Measurements from ENCODE around the gene FAM89B.

Gene FAM89B

GRCh38 chr11:65588199-65589054, 16.1 kb downstream of the FAM89B start:
- DNase-seq (ENCODE audit: low read depth in 2 of 2): peak in 1 of 2 donors; percentile 59

GRCh38 chr11:65589444-65590239, 17.3 kb downstream of the FAM89B start:
- DNase-seq (ENCODE audit: low read depth in 2 of 2): no peak

GRCh38 chr11:65590240-65590738, 18.0 kb downstream of the FAM89B start:
- no peak for DNase-seq (ENCODE audit: low read depth in 2 of 2)

GRCh38 chr11:65591939-65592857, 19.9 kb downstream of the FAM89B start:
- no peak for DNase-seq (ENCODE audit: low read depth in 2 of 2)

GRCh38 chr11:65592858-65593517, 20.6 kb downstream of the FAM89B start:
- no peak for DNase-seq (ENCODE audit: low read depth in 2 of 2)

GRCh38 chr11:65593518-65594414, 21.4 kb downstream of the FAM89B start:
- no peak for DNase-seq (ENCODE audit: low read depth in 2 of 2)

GRCh38 chr11:65595131-65595530, 22.8 kb downstream of the FAM89B start:
- no peak for DNase-seq (ENCODE audit: low read depth in 2 of 2)

GRCh38 chr11:65595543-65596281, 23.4 kb downstream of the FAM89B start, which contains the start of gene KCNK7:
TSS of gene KCNK7 (minus strand) at chr11:65595800. CDS start at chr11:65595772, 28 bp downstream.
- no peak for DNase-seq (ENCODE audit: low read depth in 2 of 2)

- DNase-seq (ENCODE audit: low read depth in 2 of 2): no peak
Observed at GRCh38 chr11:65596520-65596919, 24.2 kb downstream of the FAM89B start.

- DNase-seq (ENCODE audit: low read depth in 2 of 2): no peak
Observed at GRCh38 chr11:65598258-65598699, 25.9 kb downstream of the FAM89B start.

- DNase-seq (ENCODE audit: low read depth in 2 of 2): no peak
Observed at GRCh38 chr11:65599216-65599954, 27.0 kb downstream of the FAM89B start.

- DNase-seq (ENCODE audit: low read depth in 2 of 2): no peak
Observed at GRCh38 chr11:65599955-65600246, 27.6 kb downstream of the FAM89B start.

- DNase-seq (ENCODE audit: low read depth in 2 of 2): no peak
Observed at GRCh38 chr11:65604258-65604657, 31.9 kb downstream of the FAM89B start.

GRCh38 chr11:65606876-65607613, 34.7 kb downstream of the FAM89B start:
- no peak for DNase-seq (ENCODE audit: low read depth in 2 of 2)

GRCh38 chr11:65607614-65608426, 35.5 kb downstream of the FAM89B start:
- DNase-seq (ENCODE audit: low read depth in 2 of 2): no peak

GRCh38 chr11:65609229-65609628, 36.9 kb downstream of the FAM89B start:
- no peak for DNase-seq (ENCODE audit: low read depth in 2 of 2)

- DNase-seq (ENCODE audit: low read depth in 2 of 2): no peak
Observed at GRCh38 chr11:65609665-65610064, 37.3 kb downstream of the FAM89B start.

Measured in activated CD8-positive, alpha-beta memory T cell treated with anti-CD3 and anti-CD28 coated beads for 4 hours (primary cell).